Lower leg skin (tissue), 4 donors: ENCODE measurements around the gene GGA2. TPM values are rescaled to one million over a fixed set of nuclear protein-coding genes. Genes with fewer than 3 reads are reported as not detected.
A peak's percentile ranks its signal among the peaks of the same experiment; 100 is the strongest.
"Not testable (repeated sequence)": the region's sequence is repeated elsewhere in the genome, so short reads cannot be mapped to it uniquely, and the experiment has no call there.

Experiments used
- DNase-seq, 2 donors: peaks; one replicate each; pipeline ENCODE4 v3.0.0-alpha.2; 2019; ENCODE audit warnings: low spot score in 2 of 2
- H3K4me3 ChIP-seq: fragments of 200-600 bp; sonication (generic); 2 replicates; pipeline ENCODE4 v1.5.1; 2017; ENCODE audit warnings: mild to moderate bottlenecking, low read depth; ENCODE audit not compliant: poor library complexity, severe bottlenecking
- POLR2A ChIP-seq, 2 donors: fragments of 450-650 bp; IDR thresholded peaks; one replicate each; pipeline ENCODE4 v1.6.1; 2016 to 2017; ENCODE audit warnings: antibody characterized with exemption in 2 of 2, mild to moderate bottlenecking in 1 of 2, moderate library complexity in 1 of 2
- WGBS, 2 donors: methylation state at CpG; one replicate each; pipeline ENCODE4 v1.1.5; 2018; 5-methylcytosine and 5-hydroxymethylcytosine counted together
- intact Hi-C: fragments of 100-400 bp; cut with DNase I; formaldehyde crosslinking; loops from one replicate; pipeline ENCODE4 v1.15.0; 2023; ENCODE audit warnings: low total_unique reads
- total RNA-seq, 4 donors: library from RNA; depleted of rRNA; stranded (reverse); fragments of >200 nt; gene quantifications; one replicate each; pipeline ENCODE4 v1.1.0, GENCODE V29; 2016
- TF ChIP-seq, protein P1 (sequence below), 3 donors: fragments of 450-650 bp; IDR thresholded peaks; one replicate each; pipeline ENCODE4 v1.5.1; 2016; ENCODE audit warnings: antibody characterized with exemption in 3 of 3, mild to moderate bottlenecking in 3 of 3, moderate library complexity in 2 of 3

The GGA2 gene
- total RNA-seq, 4 donors from 2014 or later, result 40.7 to 80.4 (median 61.4) TPM

GRCh38 chr16:23478566-23478965 lies 31.7 kb downstream of the GGA2 start:
- TF ChIP-seq POLR2A (IDR thresholded peaks at IDR 0.05), result no peak
- TF ChIP-seq, protein P1, sequence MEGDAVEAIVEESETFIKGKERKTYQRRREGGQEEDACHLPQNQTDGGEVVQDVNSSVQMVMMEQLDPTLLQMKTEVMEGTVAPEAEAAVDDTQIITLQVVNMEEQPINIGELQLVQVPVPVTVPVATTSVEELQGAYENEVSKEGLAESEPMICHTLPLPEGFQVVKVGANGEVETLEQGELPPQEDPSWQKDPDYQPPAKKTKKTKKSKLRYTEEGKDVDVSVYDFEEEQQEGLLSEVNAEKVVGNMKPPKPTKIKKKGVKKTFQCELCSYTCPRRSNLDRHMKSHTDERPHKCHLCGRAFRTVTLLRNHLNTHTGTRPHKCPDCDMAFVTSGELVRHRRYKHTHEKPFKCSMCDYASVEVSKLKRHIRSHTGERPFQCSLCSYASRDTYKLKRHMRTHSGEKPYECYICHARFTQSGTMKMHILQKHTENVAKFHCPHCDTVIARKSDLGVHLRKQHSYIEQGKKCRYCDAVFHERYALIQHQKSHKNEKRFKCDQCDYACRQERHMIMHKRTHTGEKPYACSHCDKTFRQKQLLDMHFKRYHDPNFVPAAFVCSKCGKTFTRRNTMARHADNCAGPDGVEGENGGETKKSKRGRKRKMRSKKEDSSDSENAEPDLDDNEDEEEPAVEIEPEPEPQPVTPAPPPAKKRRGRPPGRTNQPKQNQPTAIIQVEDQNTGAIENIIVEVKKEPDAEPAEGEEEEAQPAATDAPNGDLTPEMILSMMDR (IDR thresholded peaks at IDR 0.05), result no peak
- whole genome bisulfite sequencing, 2 donors, result 100% methylated on average over 3 of the region's 3 CpGs
- intact Hi-C loops, result no loop called here
- no peak overlapping the region for H3K4me3 ChIP-seq
- no peak for DNase-seq

GRCh38 chr16:23476289-23476688 lies 34.0 kb downstream of the GGA2 start:
- TF ChIP-seq POLR2A (IDR thresholded peaks at IDR 0.05), result no peak

DNA sequence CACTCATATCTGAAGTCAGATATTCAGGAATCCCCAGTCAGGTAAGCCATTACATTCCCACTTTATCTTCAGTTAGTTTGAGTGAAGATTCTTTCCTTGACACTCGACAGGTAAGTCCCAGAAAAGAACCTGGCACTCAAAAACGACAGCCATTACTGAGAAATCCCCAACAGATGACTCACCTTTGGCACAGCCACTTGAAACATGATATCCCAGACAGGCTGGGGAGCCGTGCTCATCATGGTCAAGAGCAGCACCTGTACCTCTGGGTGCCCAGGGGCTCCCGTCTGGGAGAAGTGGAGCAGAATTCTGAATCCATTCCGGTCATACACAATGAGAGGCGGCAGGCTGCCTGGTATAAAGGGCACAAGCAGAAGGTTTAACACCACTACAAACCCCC lies 40.5 kb downstream of the GGA2 start:
- WGBS, 2 donors, result 41 to 54% methylated on average over 6 of the region's 6 CpGs
- peak in 1 of 2 donors; percentile 47 for DNase-seq
- intact Hi-C loops, result no loop called here
- H3K4me3 ChIP-seq, result no peak overlapping the region
- no peak for TF ChIP-seq POLR2A (IDR thresholded peaks at IDR 0.05)
- TF ChIP-seq, protein P1 (IDR thresholded peaks at IDR 0.05), result no peak

More at GRCh38 chr16:23476289-23476688, 34.0 kb downstream of the GGA2 start:
- WGBS, 2 donors, result 97 to 98% methylated on average over 1 of the region's 1 CpG
- no peak for DNase-seq
- no peak overlapping the region for H3K4me3 ChIP-seq
- intact Hi-C loops, result no loop called here

DNA sequence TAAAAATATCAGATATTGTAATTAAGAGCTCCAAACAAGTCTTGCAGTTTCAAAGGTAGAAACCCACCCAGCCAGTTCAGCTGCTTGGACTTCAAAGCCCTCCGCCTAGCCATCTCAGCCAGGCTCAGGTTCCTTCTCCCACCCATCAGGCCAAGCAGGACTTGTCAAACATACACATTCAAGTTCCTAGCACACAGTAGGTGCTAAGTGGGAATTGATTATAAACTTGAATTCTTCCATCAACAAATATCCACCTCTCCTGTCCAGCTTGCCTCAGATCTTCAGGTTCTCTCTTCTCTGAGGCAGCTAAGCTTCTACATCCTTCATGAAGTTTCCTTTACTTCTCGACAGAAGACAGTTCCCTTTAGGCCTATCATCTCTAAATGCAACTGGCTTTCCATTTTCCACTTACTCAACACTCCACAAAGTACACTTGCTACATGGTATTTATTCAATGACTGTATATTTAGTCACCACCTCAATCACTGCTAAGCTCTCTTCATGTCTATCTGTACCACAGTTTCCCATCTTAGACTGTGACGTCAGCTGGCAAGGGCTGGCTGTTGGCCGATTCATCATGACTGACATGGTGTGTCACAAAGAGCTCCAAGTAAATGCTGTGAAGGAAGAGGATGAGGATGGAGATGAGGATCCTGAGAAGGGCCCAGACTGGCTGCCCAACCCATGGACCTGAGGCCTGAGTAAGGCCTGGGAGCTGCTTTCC lies 44.0 kb downstream of the GGA2 start:
- no peak overlapping the region for H3K4me3 ChIP-seq
- intact Hi-C loops, result no loop called here
- no peak for DNase-seq
- WGBS, 2 donors, result 79 to 81% methylated on average over 4 of the region's 4 CpGs
- TF ChIP-seq, protein P1 (IDR thresholded peaks at IDR 0.05), result no peak
- no peak for TF ChIP-seq POLR2A (IDR thresholded peaks at IDR 0.05)

DNA sequence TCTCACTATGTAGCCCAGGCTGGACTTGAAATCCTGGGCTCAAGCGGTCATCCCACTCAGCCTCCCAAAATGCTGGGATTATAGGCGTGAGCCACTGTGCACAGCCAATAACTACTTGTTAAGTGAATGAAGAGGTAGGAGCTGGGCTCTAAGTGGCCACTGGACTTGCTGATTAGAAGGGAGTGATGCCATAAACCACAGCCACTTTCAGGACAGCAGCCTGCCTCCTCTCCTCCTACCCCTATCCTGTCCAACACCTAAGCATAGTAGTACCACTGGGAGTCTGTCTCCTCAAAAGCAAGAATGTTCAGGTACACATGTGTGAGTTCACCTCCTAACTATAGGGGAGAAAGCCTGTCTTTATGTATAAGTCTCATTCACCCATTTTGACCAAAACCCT lies 45.1 kb downstream of the GGA2 start:
- WGBS, 2 donors, result 90 to 100% methylated on average over 2 of the region's 2 CpGs
- no peak overlapping the region for H3K4me3 ChIP-seq
- intact Hi-C loops, result no loop called here
- DNase-seq, result no peak
- TF ChIP-seq, protein P1 (IDR thresholded peaks at IDR 0.05), result no peak
- TF ChIP-seq POLR2A (IDR thresholded peaks at IDR 0.05), result no peak

- intact Hi-C loops, result no loop called here
- WGBS, 2 donors, result 43 to 65% methylated on average over 1 of the region's 1 CpG
- no peak for TF ChIP-seq POLR2A (IDR thresholded peaks at IDR 0.05)
- TF ChIP-seq, protein P1 (IDR thresholded peaks at IDR 0.05), result no peak
- DNase-seq, result no peak
- H3K4me3 ChIP-seq, result no peak overlapping the region
These were observed 46.1 kb downstream of the GGA2 start for GRCh38 chr16:23464196-23464595.

DNA sequence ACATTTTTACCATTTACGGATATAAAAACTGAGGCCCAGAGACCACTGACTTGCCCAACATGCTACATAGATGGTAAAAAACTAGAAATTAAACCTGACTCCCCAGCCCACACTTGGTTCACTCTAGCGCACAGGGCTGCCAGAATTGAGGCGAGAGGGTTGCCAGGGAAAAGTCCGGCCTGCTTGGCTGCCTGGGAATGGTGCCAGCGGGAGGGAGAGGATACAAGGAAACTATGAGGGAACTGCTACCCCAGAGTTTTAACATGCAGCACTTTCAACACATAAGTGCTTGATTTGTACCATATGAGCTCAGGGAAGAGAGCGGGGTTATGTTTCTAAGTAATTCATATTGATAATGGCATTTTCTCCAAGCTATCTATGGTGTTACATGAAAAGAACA lies 47.3 kb downstream of the GGA2 start:
- H3K4me3 ChIP-seq, intact Hi-C loops: not testable (repeated sequence)
- WGBS, 2 donors, result 36 to 44% methylated on average over 6 of the region's 6 CpGs
- DNase-seq, result peak; percentile 43 to 93
